Loucy (cell line): ENCODE results near the gene DCLK3.

Experiments
- H2AFZ ChIP-seq: fragments of 200-600 bp; sonication (generic); 2 replicates; pipeline ENCODE4 v1.6.0; 2016; ENCODE audit warnings: antibody characterized with exemption, mild to moderate bottlenecking, low read length, moderate library complexity
- H3F3A ChIP-seq: fragments of 200-600 bp; 2 replicates; pipeline ENCODE4 v1.6.0; 2016; ENCODE audit warnings: antibody characterized with exemption, low read depth, mild to moderate bottlenecking
- H3K27me3 ChIP-seq: fragments of 200-600 bp; sonication (generic); 2 replicates; pipeline ENCODE4 v1.6.1; 2014; ENCODE audit warnings: low read length, mild to moderate bottlenecking; ENCODE audit not compliant: insufficient read depth, poor library complexity, severe bottlenecking
- H3K36me3 ChIP-seq: fragments of 200-600 bp; sonication (generic); 2 replicates; pipeline ENCODE4 v1.6.1; 2016; ENCODE audit warnings: low read length; ENCODE audit not compliant: insufficient read depth
- H3K4me1 ChIP-seq: fragments of 200-600 bp; sonication (generic); 2 replicates; pipeline ENCODE4 v1.5.1; 2014; ENCODE audit warnings: low read length, mild to moderate bottlenecking; ENCODE audit not compliant: insufficient read depth, poor library complexity, severe bottlenecking
- H3K4me2 ChIP-seq: fragments of 200-600 bp; sonication (generic); 2 replicates; pipeline ENCODE4 v1.6.0; 2014; ENCODE audit warnings: antibody characterized with exemption, low read length, low read depth, mild to moderate bottlenecking; ENCODE audit not compliant: poor library complexity, severe bottlenecking
- H3K4me3 ChIP-seq: fragments of 200-600 bp; sonication (generic); 2 replicates; pipeline ENCODE4 v1.5.1; 2014; ENCODE audit warnings: low read length, mild to moderate bottlenecking, mixed read lengths; ENCODE audit not compliant: poor library complexity, severe bottlenecking
- H3K79me2 ChIP-seq: fragments of 200-600 bp; sonication (generic); 2 replicates; pipeline ENCODE4 v1.6.1; 2014; ENCODE audit warnings: low read length; ENCODE audit not compliant: insufficient read depth
- H3K9ac ChIP-seq: fragments of 200-600 bp; sonication (generic); 2 replicates; pipeline ENCODE4 v1.6.0; 2014; ENCODE audit warnings: mild to moderate bottlenecking, low read depth, low read length, moderate library complexity; ENCODE audit not compliant: poor library complexity, severe bottlenecking
- H3K9me2 ChIP-seq: fragments of 200-600 bp; sonication (generic); replicated peaks from 2 replicates; pipeline ENCODE4 v1.6.1; 2016; ENCODE audit warnings: low read depth, low read length, mixed read lengths
- H3K9me3 ChIP-seq: fragments of 200-600 bp; sonication (generic); 2 replicates; pipeline ENCODE4 v1.6.1; 2014; ENCODE audit warnings: mild to moderate bottlenecking, antibody characterized with exemption, low read length, low read depth; ENCODE audit not compliant: insufficient read depth
- H4K20me1 ChIP-seq: fragments of 200-600 bp; sonication (generic); 2 replicates; pipeline ENCODE4 v1.6.0; 2014; ENCODE audit warnings: antibody characterized with exemption, low read length, mild to moderate bottlenecking; ENCODE audit not compliant: insufficient read depth, poor library complexity, severe bottlenecking
- EZH2phosphoT487 ChIP-seq: fragments of 200-600 bp; IDR thresholded peaks from 2 replicates; pipeline ENCODE4 v1.6.1; 2018; ENCODE audit warnings: antibody characterized with exemption, mild to moderate bottlenecking, moderate library complexity, borderline replicate concordance
- TF ChIP-seq, protein P1 (sequence below): fragments of 200-600 bp; sonication (generic); conservative IDR thresholded peaks from 2 replicates; pipeline ENCODE4 v1.5.1; 2014; ENCODE audit warnings: mild to moderate bottlenecking, antibody characterized with exemption, low read length

DCLK3 gene

DNA sequence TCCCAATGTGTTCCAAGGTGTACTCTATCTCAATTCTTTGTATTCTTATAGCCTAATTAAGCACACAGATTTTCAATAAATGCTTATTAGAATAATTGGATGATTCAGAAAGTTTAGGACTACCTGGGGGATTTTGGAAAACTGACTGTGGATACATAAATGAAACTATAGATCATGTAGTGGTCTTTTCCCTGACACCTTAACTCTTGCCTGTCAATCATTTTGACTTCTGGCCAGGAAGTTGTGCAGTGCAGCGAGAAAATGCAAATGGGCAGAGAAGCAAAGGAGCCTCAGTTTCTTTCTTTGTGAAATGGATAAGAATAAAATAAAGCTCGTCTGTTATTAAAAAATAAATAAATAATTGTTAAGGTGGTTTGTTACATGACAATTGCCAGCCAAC lies 47.4 kb upstream of the DCLK3 start:
- Histone ChIP-seq H3F3A (no peaks in the 10 kb centered on the region), H3K9me3 (no peaks in the 10 kb centered on the region), H2AFZ (no peak overlapping the region), H3K9ac (no peak overlapping the region), H3K36me3 (no peaks in the 10 kb centered on the region), H3K9me2 (no peaks in the 10 kb centered on the region), H4K20me1 (no peaks in the 10 kb centered on the region), H3K79me2 (no peaks in the 10 kb centered on the region), H3K4me1 (no peaks in the 10 kb centered on the region), H3K4me2 (no peak overlapping the region), H3K4me3 (no peak overlapping the region), H3K27me3 (no peaks in the 10 kb centered on the region)
- no peak for TF ChIP-seq EZH2phosphoT487
- TF ChIP-seq, protein P1, sequence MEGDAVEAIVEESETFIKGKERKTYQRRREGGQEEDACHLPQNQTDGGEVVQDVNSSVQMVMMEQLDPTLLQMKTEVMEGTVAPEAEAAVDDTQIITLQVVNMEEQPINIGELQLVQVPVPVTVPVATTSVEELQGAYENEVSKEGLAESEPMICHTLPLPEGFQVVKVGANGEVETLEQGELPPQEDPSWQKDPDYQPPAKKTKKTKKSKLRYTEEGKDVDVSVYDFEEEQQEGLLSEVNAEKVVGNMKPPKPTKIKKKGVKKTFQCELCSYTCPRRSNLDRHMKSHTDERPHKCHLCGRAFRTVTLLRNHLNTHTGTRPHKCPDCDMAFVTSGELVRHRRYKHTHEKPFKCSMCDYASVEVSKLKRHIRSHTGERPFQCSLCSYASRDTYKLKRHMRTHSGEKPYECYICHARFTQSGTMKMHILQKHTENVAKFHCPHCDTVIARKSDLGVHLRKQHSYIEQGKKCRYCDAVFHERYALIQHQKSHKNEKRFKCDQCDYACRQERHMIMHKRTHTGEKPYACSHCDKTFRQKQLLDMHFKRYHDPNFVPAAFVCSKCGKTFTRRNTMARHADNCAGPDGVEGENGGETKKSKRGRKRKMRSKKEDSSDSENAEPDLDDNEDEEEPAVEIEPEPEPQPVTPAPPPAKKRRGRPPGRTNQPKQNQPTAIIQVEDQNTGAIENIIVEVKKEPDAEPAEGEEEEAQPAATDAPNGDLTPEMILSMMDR = no peak

DNA sequence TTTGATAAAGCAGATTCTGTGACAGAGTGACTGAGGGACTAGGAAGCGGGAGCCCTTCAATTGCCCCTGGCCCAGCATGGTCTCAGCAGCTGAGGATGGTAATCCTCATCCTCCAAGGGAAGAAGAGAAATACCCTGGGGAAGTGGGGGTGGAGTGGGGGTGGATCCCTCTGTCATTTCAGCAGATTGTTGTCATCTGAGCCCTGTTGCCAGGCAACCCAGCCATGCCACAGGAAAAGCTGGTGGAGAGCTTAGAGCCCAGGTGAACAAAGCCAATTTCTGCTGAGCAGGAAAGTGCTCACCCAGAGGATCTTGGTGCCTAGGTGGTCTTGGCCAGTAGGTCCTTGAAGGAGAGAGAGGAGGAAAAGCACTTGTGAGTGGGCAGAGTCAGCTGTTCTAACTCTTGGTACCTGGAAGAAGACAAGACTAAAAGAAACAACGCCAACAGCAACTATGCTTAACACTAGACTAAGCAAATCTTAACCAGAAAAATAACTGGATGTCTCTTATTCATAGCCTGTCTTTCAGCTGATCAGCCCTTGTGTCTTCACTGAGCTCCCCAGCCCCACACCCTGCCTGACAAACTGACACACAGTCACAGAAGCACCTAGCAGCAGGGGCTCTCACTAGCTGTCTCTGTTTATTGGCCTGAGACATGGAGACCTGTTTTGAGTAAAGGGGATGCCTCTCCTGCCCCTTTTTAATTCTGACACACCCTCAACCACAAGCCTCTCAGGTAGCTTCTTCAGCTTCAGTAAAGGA lies 40.1 kb upstream of the DCLK3 start:
- TF ChIP-seq, protein P1 = no peak
- no peak for TF ChIP-seq EZH2phosphoT487
- no peak overlapping the region for H3K4me2 ChIP-seq
- no peaks in the 10 kb centered on the region for H3K9me2 ChIP-seq
- no peaks in the 10 kb centered on the region for H3F3A ChIP-seq
- no peaks in the 10 kb centered on the region for H3K4me1 ChIP-seq
- no peaks in the 10 kb centered on the region for H4K20me1 ChIP-seq
- H2AFZ ChIP-seq = no peak overlapping the region
- H3K4me3 ChIP-seq = no peak overlapping the region
- H3K9me3 ChIP-seq = no peaks in the 10 kb centered on the region; the same call in 1 of the 2 replicates
- no peaks in the 10 kb centered on the region for H3K36me3 ChIP-seq
- no peaks in the 10 kb centered on the region for H3K79me2 ChIP-seq
- no peak overlapping the region for H3K9ac ChIP-seq
- no peaks in the 10 kb centered on the region for H3K27me3 ChIP-seq

DNA sequence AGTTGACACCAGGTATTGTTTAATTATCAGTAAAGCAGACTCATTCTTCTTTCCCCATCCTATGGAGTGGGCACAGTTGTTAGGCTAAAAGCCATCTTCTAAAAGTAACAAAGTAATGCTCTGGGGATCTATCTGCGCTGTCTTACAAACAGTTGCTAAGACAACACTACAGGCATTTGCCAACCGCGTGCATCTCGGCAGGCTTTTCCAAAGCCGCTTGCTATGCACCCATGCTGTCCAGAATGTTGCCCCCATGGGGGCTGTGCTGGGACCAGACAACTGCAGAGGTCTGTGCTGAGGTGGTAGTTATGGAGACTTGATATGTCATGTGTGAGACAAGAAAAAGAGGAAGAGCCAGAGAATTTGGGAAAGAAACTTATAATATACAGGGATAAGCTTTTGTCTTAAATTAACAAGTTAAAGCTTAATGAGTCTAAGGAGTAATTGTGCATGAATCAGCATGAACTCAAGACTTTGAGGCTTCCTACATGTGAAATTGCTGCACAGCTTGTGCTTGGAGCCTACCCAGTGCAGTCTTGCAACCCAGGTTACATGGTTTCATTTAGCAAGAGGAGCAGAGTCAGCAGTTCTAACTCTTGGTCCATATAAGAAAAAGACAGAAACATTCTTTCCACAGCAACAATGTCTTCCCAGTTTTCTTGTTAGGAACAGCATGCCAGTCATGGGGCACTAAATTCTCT lies 38.9 kb upstream of the DCLK3 start:
- Histone ChIP-seq H3K9me2 (no peaks in the 10 kb centered on the region), H3K9me3 (no peaks in the 10 kb centered on the region; the same call in 1 of the 2 replicates), H3K4me2 (no peak overlapping the region), H3K36me3 (no peaks in the 10 kb centered on the region), H3K9ac (no peak overlapping the region), H3K4me1 (no peaks in the 10 kb centered on the region), H3K79me2 (no peaks in the 10 kb centered on the region), H3F3A (no peaks in the 10 kb centered on the region), H2AFZ (no peak overlapping the region), H3K4me3 (no peak overlapping the region), H3K27me3 (no peaks in the 10 kb centered on the region), H4K20me1 (no peaks in the 10 kb centered on the region)
- TF ChIP-seq, protein P1 = no peak
- TF ChIP-seq EZH2phosphoT487 = no peak
